AG09309 (cell line): ENCODE results near the gene PACSIN3.

Experiments used
- DNase-seq: peaks from one replicate; pipeline ENCODE4 v3.0.0-alpha.2; 2010; ENCODE audit warnings: low read depth
- H3K4me3 ChIP-seq: 2 replicates; pipeline ENCODE4 v1.5.1; 2011; ENCODE audit warnings: mild to moderate bottlenecking, low read depth, low read length, moderate library complexity; ENCODE audit not compliant: control insufficient read depth
- TF ChIP-seq, protein P1 (sequence below): IDR thresholded peaks from 2 replicates; pipeline ENCODE4 v1.5.1; 2011; ENCODE audit warnings: mild to moderate bottlenecking, low read depth, low read length, inconsistent platforms; ENCODE audit not compliant: insufficient read depth, control insufficient read depth; ENCODE audit errors: missing control alignments

The PACSIN3 gene

DNA sequence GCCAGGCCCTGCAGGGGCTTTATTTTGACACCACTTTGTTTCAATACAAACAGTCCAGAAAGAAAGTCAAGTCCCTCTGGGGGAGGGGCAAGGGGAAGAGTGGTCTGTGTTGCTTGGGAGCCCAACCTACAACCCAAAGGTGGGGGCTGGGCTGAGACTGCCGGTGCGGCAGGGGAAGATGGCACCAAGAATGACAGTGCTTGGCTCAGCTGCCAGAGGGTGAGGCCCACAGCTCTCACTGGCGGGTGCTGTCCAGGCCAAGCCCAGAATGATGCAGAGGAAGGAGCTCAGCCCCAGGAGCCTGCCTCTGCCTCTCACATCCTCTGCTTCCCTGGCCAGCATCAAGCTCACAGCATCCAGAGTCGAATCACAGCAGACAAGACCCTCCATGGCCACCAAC, 21.9 kb downstream of the PACSIN3 start:
- TF ChIP-seq, protein P1, sequence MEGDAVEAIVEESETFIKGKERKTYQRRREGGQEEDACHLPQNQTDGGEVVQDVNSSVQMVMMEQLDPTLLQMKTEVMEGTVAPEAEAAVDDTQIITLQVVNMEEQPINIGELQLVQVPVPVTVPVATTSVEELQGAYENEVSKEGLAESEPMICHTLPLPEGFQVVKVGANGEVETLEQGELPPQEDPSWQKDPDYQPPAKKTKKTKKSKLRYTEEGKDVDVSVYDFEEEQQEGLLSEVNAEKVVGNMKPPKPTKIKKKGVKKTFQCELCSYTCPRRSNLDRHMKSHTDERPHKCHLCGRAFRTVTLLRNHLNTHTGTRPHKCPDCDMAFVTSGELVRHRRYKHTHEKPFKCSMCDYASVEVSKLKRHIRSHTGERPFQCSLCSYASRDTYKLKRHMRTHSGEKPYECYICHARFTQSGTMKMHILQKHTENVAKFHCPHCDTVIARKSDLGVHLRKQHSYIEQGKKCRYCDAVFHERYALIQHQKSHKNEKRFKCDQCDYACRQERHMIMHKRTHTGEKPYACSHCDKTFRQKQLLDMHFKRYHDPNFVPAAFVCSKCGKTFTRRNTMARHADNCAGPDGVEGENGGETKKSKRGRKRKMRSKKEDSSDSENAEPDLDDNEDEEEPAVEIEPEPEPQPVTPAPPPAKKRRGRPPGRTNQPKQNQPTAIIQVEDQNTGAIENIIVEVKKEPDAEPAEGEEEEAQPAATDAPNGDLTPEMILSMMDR = no peak
- no peak overlapping the region for H3K4me3 ChIP-seq
- no peak for DNase-seq

GRCh38 chr11:47163898-47164297, 22.3 kb downstream of the PACSIN3 start:
- H3K4me3 ChIP-seq = no peak overlapping the region
- DNase-seq = no peak
- TF ChIP-seq, protein P1 = no peak

DNA sequence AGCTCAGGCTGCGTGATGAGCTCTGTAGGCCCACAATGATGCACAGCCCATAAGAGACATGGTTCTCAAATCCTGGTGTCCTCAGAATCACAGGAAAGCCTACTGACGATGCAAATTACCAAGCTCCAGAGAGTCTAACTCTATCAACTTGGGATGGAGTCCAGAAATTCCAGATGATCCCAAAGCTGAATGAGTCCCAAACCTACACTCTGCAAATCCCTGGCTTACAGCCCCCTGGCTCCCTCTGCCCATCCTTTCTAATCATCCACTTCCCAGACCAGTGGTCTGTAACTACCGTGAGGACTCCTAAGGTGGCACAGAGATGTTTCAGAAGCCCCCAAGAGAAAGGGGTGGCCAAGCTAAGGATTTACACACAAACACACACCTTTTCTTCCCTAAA, 23.0 kb downstream of the PACSIN3 start:
- TF ChIP-seq, protein P1 = no peak
- no peak for DNase-seq
- no peak overlapping the region for H3K4me3 ChIP-seq

- DNase-seq = no peak
- TF ChIP-seq, protein P1 = no peak
- H3K4me3 ChIP-seq = no peak overlapping the region
Measured at GRCh38 chr11:47162426-47162825, 23.8 kb downstream of the PACSIN3 start.

DNA sequence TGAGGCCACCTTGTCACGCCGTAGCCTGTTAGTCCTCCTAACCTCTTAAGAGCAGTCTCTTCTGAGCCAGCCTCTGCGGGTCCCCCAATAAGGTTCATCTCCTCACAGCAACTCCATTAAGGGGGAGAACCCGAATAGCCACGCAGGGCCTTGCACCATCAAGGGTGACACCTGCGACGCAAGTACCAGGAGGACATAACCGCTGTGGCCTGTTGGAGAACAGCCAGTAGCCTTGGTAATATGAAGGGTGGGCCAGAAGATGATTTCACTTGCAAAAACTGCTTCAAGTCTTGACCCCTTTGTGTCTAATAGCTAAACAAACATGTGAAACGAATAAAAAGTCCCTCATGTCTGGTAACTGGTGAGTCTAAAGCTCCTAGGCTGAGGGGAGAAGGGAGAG, 24.3 kb downstream of the PACSIN3 start:
- TF ChIP-seq, protein P1 = no peak
- no peak for DNase-seq
- no peak overlapping the region for H3K4me3 ChIP-seq

DNA sequence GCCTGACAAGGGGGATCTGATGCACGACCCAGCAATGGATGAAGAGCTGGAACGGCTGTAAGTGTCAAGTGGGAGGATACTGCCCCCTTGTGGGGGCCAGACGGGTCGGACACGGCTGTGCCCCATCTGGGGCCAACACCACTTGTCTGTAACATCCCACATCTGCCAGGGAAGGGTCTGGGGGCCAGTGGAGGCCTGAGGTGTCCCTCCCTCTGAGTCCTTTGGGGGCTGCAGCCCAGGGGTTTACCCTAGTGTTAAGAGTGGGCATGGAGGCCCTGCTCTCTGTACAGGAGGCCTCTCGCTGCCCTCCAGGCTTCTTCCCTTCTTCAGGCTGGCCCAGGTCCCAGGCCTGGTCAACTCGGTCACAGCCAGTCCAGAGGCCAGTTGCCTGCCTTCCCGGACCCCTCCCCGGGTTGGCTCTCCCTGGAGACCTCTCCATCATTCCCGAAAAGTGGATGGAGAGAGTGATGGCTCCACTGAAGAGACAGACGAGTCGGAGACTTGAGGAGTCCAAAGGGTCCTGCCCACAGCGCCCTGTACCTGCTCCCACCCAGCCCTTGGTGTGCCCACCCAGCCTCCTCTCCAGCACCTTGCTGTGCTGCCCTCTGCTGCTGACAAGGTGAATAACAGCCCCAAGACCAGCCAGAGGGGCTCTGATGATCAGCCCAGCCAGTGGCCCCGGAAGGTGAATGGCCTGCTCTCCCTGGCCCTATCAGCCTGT, 24.9 kb downstream of the PACSIN3 start:
- DNase-seq = no peak
- no peak overlapping the region for H3K4me3 ChIP-seq
- TF ChIP-seq, protein P1 = peak; percentile 89
